Sciatic nerve (tissue), 1 donor: ENCODE data around the gene BCKDHA. TPM values are rescaled to one million over a fixed set of nuclear protein-coding genes. Genes with fewer than 3 reads are reported as not detected.

ENCODE experiments used
- total RNA-seq: library from RNA; stranded (reverse); fragmentation: NEBNext Ultra II Directional; extraction: Animal tissue kit (Norgen Biotek cat#: 25700); gene quantifications from one replicate; pipeline ENCODE4 v1.2.1, GENCODE V29; 2021
- donor health status: DM: no; HTN: no; CAD: no.

BCKDHA gene
- total RNA-seq, 1 donor from 2014 or later, result 24.2 TPM

Other genes with a start within 250 kb of the BCKDHA start
- gene CYP2S1, start 204.6 kb upstream of the BCKDHA start, total RNA-seq, result 1.1 TPM
- 65.8 TPM for gene AXL, start 178.6 kb upstream of the BCKDHA start, total RNA-seq
- 161 TPM for gene HNRNPUL1, start 133.4 kb upstream of the BCKDHA start, total RNA-seq
- gene CCDC97, start 87.6 kb upstream of the BCKDHA start, total RNA-seq, result 29.8 TPM
- 33.7 TPM for gene TGFB1, start 43.9 kb upstream of the BCKDHA start, total RNA-seq
- gene B9D2, start 33.7 kb upstream of the BCKDHA start, total RNA-seq, result 4.1 TPM
- 23.5 TPM for gene TMEM91, start 21.3 kb upstream of the BCKDHA start, total RNA-seq
- 12.0 TPM for gene EXOSC5, start 459 bp upstream of the BCKDHA start, total RNA-seq
- gene B3GNT8, start 29.6 kb downstream of the BCKDHA start, total RNA-seq, result 6.1 TPM
- gene DMAC2, start 42.1 kb downstream of the BCKDHA start, total RNA-seq, result 33.9 TPM
- not detected for gene ERICH4, start 45.3 kb downstream of the BCKDHA start, total RNA-seq
- 2.5 TPM for gene CEACAM21, start 178.3 kb downstream of the BCKDHA start, total RNA-seq
- 1.9 TPM for gene CEACAM4, start 229.3 kb downstream of the BCKDHA start, total RNA-seq